ENCODE data around the gene NRCAM. TPM values are rescaled to one million over a fixed set of nuclear protein-coding genes. Genes with fewer than 3 reads are reported as not detected.

Gene NRCAM
- total RNA-seq, 6 donors from 2014 or later = 2.5 to 23.0 (median 5.0) TPM

DNA sequence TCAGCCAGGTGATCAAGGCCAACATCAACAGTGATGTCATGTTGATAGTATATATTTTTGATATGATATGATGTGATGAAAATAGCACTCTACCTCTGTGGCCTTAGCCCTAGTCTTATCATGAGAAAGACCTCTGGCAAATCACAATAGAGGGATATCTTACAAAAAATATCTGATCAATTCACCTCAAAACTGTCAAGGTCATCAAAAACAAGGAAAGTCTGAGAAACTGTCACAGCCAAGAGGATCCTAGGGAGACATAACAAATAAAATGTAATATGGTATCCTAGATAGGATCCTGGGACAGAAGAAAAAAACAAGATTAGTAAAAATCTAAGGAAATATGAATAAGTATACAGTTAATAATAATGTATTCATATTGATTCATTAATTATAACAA lies 92.6 kb downstream of the NRCAM start:
- Histone ChIP-seq H3K36me3 (no peaks in the 10 kb centered on the region), H3K27ac (no peak overlapping the region), H3K4me3 (no peak overlapping the region), H3K27me3 (no peaks in the 10 kb centered on the region), H3K4me1 (no peaks in the 10 kb centered on the region), H3K9me3 (no peaks in the 10 kb centered on the region)
- DNase-seq (no peak), ATAC-seq (ENCODE audit: low FRiP score in 2 of 2) (no peak)
- no peak for TF ChIP-seq EP300 (IDR thresholded peaks at IDR 0.05)
- no peak for TF ChIP-seq POLR2AphosphoS5 (IDR thresholded peaks at IDR 0.05)
- no peak for TF ChIP-seq POLR2A (IDR thresholded peaks at IDR 0.05)
- TF ChIP-seq, protein P1, sequence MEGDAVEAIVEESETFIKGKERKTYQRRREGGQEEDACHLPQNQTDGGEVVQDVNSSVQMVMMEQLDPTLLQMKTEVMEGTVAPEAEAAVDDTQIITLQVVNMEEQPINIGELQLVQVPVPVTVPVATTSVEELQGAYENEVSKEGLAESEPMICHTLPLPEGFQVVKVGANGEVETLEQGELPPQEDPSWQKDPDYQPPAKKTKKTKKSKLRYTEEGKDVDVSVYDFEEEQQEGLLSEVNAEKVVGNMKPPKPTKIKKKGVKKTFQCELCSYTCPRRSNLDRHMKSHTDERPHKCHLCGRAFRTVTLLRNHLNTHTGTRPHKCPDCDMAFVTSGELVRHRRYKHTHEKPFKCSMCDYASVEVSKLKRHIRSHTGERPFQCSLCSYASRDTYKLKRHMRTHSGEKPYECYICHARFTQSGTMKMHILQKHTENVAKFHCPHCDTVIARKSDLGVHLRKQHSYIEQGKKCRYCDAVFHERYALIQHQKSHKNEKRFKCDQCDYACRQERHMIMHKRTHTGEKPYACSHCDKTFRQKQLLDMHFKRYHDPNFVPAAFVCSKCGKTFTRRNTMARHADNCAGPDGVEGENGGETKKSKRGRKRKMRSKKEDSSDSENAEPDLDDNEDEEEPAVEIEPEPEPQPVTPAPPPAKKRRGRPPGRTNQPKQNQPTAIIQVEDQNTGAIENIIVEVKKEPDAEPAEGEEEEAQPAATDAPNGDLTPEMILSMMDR (IDR thresholded peaks at IDR 0.05) = no peak

DNA sequence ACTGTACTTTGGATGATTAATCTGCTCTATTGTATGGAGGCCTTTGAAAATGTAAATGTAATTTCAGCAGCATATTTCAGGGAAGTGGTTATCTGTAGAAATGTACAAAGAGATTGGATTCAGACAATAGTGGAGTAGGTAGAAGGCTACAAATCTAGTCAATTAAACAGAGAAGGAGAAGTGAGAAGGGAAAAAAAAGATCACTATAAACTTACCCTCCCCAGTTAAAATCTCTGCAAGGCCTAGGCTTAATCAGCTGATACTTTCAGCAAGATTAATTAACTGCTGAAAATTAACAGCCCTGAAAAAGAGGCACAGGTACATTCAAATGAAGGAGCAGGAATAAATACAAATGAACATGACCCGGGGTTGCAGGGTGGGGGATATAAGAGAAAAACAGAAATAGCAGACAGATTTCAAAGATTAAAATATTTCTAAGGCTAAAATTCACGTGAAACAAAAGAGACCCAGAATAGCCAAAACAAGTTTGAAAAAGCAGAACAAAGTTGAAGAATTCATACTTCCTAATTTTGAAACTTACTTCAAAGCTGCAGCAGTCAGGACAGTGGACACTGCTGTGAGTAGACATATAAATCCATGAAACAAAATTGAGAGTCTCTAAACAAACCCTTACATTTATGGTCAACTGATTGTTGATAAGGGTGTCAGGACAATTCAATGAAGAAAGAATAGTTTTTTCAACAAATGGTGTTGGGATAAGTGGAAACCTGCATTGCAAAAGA lies 96.0 kb downstream of the NRCAM start:
- Histone ChIP-seq H3K36me3 (no peaks in the 10 kb centered on the region), H3K27me3 (no peaks in the 10 kb centered on the region), H3K4me3 (no peak overlapping the region), H3K9me3 (no peaks in the 10 kb centered on the region), H3K4me1 (no peaks in the 10 kb centered on the region), H3K27ac (no peak overlapping the region)
- DNase-seq = no peak
- TF ChIP-seq POLR2AphosphoS5 (IDR thresholded peaks at IDR 0.05) (no peak), EP300 (IDR thresholded peaks at IDR 0.05) (no peak), POLR2A (IDR thresholded peaks at IDR 0.05) (no peak)
- TF ChIP-seq, protein P1 (IDR thresholded peaks at IDR 0.05) = no peak
- WGBS, 2 donors = 64 to 66% methylated on average over 2 of the region's 2 CpGs
- ATAC-seq (ENCODE audit: low FRiP score in 2 of 2) = no peak

DNA sequence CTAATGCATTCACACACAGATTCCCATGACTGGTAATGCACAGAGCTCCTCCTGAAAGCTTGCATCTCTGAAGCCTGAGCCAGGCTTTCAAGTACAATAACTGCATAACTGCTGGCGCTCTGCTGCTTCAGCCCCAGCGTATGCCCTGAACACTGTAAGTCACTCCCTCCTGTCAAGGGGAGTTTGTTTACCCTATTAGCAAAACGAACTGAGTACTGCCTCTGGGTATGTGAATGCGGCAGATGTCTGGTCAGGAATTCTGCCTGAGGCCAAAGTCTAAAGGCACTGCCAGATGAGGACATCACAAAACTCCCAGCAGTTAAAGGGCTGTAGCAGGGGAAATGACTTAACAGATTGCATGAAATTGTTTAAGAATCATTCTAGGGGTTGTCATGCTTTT lies 97.7 kb downstream of the NRCAM start:
- DNase-seq = no peak
- ATAC-seq (ENCODE audit: low FRiP score in 2 of 2) = no peak
- TF ChIP-seq POLR2AphosphoS5 (IDR thresholded peaks at IDR 0.05) = no peak
- Histone ChIP-seq H3K27me3 (no peaks in the 10 kb centered on the region), H3K4me3 (no peak overlapping the region), H3K36me3 (no peaks in the 10 kb centered on the region), H3K9me3 (no peaks in the 10 kb centered on the region), H3K4me1 (no peaks in the 10 kb centered on the region), H3K27ac (no peak overlapping the region)
- 61% methylated on average over 2 to 4 of the region's 4 CpGs for WGBS, 2 donors

DNA sequence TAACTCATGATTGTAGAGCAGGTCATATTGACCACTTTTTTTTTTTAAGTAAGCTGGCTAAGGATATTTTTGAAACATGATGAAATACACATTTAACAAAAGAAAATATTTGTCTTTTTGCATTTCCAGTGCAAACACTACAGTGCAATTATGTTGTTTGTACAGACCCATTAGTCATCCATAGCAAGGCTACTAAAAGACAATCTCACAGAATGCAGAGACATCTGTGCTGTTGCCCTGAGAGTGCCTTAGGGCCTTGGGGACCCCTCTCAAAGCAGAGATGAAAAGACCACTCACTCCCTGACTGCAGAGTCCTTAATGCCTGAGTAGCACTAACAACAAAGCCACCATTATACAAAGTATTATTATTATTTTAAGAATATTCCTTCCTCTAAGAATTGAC lies 104.5 kb downstream of the NRCAM start:
- DNase-seq = no peak

DNA sequence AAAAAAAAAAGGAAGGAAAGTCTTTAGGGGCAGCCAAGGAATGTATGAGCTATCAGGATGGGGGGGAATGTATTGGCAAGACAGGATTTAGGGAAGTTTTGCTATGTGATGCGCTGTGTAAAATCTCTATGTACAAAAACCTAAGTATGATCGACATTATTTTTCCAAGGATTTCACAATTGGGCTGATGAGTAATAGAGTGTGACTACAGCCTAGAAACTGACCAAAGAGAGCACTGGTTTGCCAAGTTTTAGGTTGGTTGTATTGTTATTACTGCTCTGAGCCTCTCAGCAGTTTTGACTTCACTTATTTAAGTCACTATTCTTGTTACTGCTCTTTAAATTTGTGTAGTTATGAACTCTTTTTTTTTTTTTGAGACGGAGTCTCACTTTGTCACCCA lies 107.3 kb downstream of the NRCAM start:
- ATAC-seq (ENCODE audit: low FRiP score in 2 of 2) (peak in 1 of 2 donors; percentile 67), DNase-seq (no peak)
- Histone ChIP-seq H3K27ac (no peak overlapping the region), H3K36me3 (no peaks in the 10 kb centered on the region), H3K9me3 (no peaks in the 10 kb centered on the region), H3K4me3 (no peak overlapping the region), H3K27me3 (no peaks in the 10 kb centered on the region), H3K4me1 (no peaks in the 10 kb centered on the region)
- WGBS, 2 donors = 81% methylated on average over 3 of the region's 3 CpGs
- no peak for TF ChIP-seq POLR2A (IDR thresholded peaks at IDR 0.05)
- TF ChIP-seq POLR2AphosphoS5 (IDR thresholded peaks at IDR 0.05) = no peak
- TF ChIP-seq, protein P1 (IDR thresholded peaks at IDR 0.05) = no peak
- TF ChIP-seq EP300 (IDR thresholded peaks at IDR 0.05) = no peak

More for the DNA sequence above, 104.5 kb downstream of the NRCAM start:
- no peak for ATAC-seq (ENCODE audit: low FRiP score in 2 of 2)
- TF ChIP-seq POLR2AphosphoS5 (IDR thresholded peaks at IDR 0.05) = no peak
- TF ChIP-seq POLR2A (IDR thresholded peaks at IDR 0.05) = no peak
- TF ChIP-seq, protein P1 (IDR thresholded peaks at IDR 0.05) = no peak
- TF ChIP-seq EP300 (IDR thresholded peaks at IDR 0.05) = no peak
- Histone ChIP-seq H3K4me3 (no peak overlapping the region), H3K27me3 (no peaks in the 10 kb centered on the region), H3K27ac (no peak overlapping the region), H3K9me3 (no peaks in the 10 kb centered on the region), H3K4me1 (no peaks in the 10 kb centered on the region), H3K36me3 (no peaks in the 10 kb centered on the region)
